Lower leg skin (tissue), 3 donors: ENCODE results near the gene ARID1B.

Experiments used
- POLR2A ChIP-seq, 2 donors: fragments of 450-650 bp; IDR thresholded peaks; one replicate each; pipeline ENCODE4 v1.6.1; 2016 to 2017; ENCODE audit warnings: antibody characterized with exemption in 2 of 2, mild to moderate bottlenecking in 1 of 2, moderate library complexity in 1 of 2
- TF ChIP-seq, protein P1 (sequence below), 3 donors: fragments of 450-650 bp; IDR thresholded peaks; one replicate each; pipeline ENCODE4 v1.5.1; 2016; ENCODE audit warnings: antibody characterized with exemption in 3 of 3, mild to moderate bottlenecking in 3 of 3, moderate library complexity in 2 of 3

DNA sequence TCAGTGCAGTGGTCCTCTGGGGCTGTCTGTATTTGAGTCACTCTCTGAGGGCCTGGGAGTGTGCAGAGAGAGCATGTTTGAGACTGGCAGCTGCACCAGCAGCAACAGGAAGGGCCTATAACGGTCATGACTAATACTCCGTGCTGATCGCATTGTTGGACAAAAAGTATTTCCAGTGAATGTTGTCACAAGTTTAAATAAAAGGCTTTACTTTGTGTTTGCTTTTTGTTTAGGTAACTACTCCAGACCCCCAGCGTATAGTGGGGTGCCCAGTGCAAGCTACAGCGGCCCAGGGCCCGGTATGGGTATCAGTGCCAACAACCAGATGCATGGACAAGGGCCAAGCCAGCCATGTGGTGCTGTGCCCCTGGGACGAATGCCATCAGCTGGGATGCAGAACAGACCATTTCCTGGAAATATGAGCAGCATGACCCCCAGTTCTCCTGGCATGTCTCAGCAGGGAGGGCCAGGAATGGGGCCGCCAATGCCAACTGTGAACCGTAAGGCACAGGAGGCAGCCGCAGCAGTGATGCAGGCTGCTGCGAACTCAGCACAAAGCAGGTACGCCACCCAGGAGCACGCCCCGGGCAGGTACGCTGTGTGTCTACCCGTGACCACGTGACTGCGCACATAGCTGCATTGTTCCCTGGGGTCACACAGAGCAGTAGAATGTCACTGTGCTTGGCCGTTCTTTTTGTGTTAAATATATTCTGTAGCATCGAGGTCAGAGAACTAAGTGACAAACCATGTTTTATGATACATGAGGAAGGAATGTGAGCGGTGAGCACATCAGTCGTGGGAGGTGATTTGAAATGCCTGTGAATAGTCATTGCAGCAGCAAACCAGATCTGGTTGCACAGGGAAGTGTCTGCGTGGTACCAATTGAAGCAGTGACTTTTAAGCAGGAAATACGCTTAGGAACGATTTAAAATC is 371.5 kb downstream of the ARID1B start:
- TF ChIP-seq, protein P1, sequence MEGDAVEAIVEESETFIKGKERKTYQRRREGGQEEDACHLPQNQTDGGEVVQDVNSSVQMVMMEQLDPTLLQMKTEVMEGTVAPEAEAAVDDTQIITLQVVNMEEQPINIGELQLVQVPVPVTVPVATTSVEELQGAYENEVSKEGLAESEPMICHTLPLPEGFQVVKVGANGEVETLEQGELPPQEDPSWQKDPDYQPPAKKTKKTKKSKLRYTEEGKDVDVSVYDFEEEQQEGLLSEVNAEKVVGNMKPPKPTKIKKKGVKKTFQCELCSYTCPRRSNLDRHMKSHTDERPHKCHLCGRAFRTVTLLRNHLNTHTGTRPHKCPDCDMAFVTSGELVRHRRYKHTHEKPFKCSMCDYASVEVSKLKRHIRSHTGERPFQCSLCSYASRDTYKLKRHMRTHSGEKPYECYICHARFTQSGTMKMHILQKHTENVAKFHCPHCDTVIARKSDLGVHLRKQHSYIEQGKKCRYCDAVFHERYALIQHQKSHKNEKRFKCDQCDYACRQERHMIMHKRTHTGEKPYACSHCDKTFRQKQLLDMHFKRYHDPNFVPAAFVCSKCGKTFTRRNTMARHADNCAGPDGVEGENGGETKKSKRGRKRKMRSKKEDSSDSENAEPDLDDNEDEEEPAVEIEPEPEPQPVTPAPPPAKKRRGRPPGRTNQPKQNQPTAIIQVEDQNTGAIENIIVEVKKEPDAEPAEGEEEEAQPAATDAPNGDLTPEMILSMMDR (IDR thresholded peaks at IDR 0.05) = no peak
- TF ChIP-seq POLR2A (IDR thresholded peaks at IDR 0.05) = no peak
